GM21723 (cell line): ENCODE results near the gene CD247.

ENCODE experiments used
- ATAC-seq: cut with Tn5 transposase; IDR thresholded peaks from one replicate; pipeline ENCODE4 v1.9.1; 2021; ENCODE audit warnings: mild to moderate bottlenecking, moderate library complexity; ENCODE audit not compliant: unreplicated experiment

CD247 gene

DNA sequence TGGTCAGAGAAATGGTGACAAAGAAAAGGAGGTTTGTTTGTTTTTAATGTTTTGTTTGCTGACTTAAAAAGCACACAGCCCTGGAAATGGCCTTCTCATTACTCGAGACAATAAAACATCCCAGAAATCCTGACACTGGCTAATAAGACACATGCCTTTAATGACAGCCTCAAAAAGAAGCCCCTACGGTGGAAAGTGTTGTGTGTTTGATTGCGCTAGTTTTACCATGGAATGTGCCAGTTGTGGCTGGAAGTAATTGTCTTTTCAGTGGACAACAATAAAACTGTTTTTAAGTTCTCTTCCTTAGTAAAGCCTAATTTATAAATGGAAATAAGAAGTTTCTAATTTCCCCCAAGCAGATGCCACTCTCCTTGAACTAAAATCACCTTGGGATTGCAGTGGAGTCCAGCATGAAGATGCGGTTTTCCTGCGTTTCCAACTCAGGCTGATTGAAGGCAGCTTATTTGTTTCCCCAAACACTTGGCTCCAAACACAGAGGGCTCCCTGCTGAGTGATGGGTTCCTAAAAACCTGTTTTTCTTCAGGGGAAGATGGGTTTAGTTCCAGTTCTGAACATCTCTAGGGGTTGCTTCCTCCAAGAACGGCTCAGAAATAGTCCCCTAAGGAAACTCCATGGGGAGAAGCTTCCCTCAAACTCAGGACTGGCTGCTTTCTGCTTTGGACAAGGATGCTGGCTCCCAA, 54.3 kb downstream of the CD247 start:
- no peak for ATAC-seq

DNA sequence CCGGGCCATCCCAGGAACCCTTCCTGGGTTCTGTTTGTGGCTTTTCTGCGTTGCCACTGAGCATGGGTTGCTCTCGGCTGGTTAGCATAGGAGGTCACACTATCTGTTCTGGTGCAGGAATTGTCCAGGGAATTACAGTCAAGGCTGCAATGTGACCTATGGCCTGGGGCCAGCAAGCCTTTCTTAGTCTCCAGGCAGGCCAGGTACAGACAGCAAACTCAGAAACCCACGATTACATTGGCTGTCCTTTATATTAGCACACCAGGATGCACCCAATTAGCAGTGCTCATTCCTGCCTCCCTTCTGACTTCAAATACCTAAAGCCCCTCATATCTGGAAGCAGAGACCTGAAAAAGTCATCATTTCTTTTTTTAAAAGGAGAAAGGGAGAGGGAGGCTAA, 55.2 kb downstream of the CD247 start:
- no peak for ATAC-seq

DNA sequence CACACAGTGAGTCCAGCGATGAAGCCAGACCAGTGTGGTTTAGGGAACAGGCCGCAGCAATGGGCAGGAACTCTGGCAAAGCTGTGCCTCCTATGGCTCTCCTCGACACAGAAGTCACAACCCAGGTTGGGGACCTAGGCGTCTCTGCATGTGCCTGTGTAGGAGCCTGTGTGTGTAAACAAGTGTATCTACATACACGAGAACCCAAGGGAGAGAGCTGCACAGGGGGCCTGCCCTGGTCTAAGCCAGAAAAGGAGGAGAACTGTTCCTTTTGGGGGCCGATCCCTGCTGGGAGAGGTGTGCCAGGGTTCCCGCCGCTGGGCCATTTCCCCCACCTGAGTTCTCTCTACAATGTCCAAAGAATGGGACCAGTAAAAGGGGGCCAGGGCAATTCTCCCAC, 56.0 kb downstream of the CD247 start:
- ATAC-seq: no peak

DNA sequence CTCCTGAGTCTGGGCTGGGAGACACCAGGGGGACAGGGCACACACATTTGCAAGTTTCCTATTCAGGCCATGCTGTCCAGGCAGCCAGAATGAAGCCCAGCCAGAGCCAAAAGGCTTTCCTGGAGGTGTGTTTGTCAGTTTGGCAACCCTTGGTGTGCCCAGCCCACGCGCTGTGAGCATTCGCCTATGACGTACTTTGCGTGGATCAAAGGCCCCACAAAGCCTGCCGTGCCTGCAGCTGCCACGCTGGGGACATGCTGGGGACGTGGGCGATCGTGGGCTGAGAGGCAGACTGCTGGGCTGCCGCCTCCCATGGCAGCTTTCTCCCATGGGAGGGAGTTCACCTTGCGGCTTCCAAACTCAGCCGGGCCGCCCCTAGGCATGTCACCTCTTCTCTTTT, 57.5 kb downstream of the CD247 start:
- ATAC-seq: no peak

DNA sequence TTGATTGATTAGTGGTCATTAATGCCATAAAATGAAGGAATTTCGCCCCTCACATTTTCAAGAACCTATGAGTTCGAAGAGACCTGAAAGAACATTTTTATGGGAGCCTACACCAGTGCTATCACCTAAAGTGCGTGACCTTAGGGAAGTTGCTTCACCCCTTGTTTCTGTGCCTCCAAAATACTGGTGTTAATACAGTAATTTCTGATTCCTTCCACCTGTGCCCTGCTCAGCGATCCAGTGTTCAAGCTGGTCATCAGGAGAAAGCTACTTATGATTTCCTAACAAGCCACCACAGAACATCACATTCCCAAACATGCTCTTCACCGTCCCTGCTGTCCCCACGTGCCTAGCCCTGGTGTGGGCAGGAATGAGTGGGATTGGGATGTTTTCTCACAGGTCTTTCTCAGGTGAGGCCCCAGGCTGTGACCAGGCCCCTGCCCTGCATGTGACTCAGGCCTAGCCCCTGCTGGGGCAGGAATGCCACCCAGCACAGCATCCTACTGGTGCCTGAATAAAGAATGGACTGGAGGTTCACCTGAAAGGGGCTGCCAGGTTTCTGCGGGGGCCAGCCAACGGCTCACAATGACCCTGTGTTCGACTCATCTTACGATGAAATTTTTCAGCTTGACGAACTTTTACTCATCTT, 60.3 kb downstream of the CD247 start:
- no peak for ATAC-seq

DNA sequence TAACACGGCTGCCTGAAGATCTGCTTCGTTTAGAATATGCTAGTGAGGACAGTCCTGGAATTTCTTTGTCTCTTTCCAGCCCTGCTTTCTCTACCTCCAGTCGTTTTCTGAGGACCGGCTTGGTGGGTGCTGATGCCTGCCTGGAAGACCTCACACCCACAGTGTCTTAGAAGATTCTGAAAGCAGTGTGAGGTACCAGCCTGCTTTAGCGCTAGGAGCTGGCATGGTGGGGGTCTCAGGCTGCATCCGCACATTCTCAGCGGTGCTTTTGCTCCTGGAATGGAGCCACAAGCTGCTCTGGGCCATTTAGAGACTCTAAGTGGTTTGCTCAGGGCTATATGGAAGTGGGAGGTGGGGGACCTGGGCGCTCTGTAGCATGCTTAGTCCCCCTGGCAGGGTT, 61.4 kb downstream of the CD247 start:
- ATAC-seq: no peak

DNA sequence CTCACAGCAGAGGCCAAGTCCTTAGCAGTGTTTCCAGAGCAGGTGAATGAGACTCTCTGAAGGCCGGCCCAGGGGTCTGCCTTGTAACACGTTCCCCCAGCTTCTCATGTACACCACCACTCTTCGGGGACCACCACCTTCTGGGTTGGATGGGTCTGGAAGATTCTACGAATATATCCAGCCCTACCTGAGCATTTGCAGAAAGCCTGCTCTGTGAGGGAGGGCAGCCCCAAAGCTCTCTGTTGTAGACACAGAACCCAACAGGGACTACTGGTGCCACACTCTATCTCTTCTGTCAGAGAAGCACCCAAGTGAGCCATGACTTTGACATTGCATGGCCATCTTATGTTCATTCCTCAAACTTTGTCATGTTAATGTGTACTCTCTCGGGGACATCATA, 61.8 kb downstream of the CD247 start:
- ATAC-seq: peak; percentile 7

DNA sequence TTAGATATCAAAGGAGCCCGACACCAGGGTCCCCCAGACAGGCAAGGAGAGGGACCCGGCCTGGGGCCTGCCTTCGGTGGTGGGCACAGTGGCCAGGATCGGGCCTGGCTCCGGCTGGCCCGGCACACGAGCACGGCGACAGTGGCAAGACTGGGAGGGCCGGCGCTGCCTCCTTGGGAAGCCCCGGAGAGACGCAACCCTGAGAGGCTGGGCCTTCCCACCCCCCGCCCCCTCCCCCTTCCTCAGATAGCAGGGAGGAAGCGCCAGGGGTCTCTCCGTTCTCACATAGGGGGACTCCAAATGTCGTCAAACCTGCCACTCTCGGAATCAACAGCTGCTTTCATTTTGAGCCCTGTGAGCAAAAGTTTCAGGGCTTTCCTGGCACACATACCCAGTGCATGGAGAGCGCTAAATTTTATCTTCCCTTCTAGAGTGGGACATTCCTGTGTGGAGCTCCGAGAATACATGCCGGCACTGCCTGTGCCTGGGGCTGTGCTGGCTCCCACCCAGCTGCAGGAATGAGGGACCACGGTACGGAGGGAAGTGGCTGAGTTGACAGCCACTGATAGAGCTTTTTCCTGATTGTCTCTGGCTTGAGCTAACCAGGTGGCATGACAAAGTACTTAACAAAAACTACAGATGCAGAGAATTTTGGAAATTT, 62.4 kb downstream of the CD247 start:
- peak; percentile 45 for ATAC-seq

DNA sequence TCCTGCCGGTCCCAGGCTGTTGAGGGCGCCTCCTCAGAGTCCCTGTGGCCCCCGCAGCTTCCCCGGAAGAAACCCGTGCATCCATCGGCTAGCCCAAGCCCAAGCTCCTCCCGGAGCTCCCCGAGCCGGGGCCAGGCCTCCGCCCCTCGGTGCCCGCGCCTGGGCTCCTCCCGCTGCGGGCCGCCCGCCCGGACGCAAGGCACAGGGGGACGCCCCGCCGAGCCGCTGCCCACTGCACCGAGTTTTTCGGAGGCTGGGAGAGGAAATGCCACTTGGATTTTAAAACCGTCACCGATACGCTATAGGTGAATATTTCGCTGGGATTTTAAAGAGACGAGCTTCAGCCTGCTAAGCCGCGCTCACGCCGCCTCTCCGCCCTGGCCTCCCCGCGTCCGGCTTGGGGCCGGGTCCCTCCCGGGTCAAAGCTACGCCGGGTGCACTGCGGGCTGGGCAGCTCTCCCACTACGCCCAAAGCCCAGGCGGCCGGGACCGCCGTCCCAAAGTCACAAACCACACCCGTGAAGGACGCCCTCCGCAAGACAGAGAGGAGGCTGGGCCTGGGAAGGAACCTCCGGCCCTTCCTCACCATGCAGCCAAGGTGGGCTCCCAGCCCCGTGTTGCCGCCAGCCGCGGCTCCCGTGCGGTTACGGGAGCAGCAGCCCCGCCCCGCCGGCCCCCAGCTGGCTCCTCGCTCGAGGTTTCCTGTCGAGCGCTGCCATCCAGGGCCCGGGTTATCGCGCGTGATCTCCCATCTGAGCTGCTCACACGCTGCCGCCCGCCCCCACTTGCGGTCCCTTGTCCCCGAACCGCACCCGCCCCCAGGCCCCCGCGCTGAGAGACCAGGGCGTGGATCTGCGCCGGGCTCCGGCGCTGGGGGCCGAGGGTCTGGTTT, 63.2 kb downstream of the CD247 start:
- ATAC-seq: peak; percentile 66

DNA sequence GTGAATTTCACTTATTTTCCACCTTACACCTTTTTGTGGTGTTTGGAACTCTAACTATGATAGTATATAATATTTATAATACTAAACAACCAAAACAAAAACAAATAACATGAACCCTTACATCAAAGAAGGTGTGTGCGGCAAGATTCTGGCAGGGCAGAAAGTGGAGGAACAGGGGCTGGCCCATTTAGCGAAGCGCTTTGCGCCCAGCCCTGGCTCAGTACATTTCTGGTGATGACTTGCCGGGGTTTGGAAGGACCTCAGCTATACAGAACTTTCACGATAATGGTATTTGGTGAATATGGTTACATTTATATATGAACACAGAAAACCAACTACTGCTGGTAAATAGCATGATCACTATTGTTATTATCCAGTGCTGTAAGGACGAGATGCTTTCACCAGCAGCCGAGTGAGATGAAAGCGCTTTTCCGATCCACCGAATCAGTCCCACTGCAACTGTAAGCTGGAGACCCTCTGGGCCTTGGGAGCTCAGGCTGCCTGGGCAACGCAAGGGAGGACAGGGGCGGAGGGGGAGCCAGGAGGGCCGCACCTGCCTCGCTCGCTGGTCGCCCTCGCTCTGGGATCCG, 63.9 kb downstream of the CD247 start:
- no peak for ATAC-seq

DNA sequence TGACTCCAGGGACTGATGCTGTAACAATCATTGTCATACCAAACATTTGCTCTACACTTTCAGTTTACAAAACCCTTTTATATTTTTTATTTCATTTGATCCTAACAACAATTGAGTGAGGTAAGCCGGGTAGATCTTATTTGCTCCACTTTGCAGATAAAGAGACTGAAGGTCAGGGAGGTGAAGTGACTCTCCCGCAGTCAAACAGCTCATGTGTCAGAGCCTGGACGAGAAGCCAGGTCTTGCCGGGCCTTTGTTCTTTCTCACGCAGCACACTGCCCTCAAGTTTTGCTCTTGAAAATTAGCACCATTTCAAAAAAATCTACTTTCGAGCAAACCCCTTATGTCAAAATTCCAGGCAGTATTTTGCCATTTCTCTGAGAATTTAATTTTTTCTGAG, 65.2 kb downstream of the CD247 start:
- ATAC-seq: no peak

DNA sequence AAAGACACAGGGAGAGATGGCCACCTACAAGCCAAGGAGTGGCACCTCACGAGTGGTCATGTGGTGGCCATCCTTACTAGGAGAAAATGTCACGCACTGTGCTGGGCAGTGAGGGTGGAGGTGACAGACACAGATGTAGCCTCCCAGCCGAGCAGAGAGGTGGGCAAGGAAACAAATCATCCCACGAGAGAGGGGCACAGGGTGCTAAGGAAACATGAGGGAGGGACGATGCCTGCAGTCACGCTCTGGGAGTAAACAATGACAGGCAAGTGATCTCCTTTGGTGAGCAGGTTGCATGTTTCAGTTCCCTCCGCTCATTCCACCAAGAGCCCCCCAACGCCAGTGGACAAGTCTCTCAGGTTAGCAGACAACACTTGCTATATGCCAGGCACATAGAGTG, 65.8 kb downstream of the CD247 start:
- no peak for ATAC-seq

DNA sequence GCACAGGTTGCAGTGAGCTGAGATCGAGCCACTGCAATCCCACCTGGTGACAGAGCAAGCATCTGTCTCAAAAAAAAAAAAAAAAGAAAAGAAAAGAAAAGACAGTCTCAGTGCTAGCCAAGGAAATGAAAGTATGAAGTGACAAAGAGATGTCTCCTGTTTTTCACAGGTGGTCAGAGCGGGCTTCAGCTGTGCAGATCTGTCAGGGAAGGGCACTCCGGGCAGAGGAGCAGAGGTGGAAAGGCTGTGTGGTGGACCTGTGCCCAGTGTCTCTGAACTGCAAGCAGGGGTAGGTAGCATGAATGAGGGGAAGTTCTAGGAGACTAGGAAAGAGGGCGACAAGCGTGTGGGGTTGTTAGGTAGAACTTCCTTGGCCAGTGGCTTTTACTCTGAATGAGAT, 67.5 kb downstream of the CD247 start:
- no peak for ATAC-seq

DNA sequence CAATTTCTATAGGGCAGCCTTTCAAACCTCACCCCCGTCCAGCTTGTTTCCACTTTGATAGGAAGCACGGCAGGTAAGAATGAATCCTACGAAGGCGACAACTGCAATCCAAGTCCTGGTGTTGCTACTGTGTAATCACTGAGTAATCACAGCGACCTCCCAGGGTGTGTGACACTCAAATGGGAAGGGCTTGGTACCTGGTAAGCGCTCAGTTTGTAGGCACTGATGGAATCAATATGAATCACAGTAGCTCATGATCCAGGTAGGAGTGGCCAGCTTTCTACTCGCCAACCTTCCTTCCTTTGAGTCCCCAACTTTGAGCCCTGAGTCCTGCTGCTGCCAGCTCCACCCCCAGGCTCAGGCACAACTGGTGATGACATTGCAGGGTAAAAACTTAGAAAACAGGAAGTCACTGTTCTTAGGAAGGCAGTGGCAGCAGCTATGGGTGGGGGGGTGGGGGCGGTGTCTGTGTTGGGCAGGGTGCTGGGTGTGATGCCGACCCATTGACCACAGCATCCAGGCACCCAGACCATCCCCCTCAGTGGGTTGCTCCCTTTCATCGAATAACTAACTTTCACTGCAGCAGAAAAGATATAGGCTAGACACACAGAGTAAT, 70.7 kb downstream of the CD247 start:
- ATAC-seq: peak; percentile 86

DNA sequence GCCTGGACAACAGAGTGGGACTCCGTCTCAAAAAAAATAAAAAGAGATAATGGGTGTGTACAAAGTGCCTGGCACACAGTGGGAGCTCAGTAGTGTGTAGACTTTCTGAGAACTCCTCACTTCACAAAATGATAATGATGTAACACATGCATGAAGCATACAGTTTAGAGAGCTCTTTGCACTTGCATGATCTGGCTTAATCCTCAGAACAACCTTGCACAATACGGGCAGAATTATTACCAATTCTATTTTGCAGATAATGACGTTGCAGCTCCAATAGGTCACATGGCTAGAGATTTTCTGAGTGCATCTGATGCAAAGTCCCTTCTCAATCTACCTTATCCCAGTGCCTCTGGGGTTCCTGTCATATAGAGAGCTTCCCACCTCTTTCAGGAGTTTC, 71.4 kb downstream of the CD247 start:
- no peak for ATAC-seq

DNA sequence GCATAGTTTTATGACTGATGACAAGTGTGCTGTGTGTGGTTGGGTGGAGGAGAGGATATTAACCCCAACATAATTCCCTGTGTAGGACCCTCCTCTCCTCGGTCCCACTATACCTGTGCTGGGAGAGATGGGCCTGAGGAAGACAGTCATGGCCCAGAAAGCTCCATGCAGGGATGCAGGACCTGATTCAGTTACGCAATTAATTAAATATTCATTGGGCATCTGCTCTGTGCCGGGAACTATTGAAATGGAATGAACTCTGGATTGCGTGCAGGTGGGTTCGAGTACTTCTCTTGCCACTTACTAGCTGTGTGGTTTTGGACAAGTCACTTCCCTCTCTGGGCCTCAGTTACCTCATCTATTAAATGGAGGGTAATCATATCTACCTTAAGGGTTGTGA, 74.6 kb downstream of the CD247 start:
- no peak for ATAC-seq

DNA sequence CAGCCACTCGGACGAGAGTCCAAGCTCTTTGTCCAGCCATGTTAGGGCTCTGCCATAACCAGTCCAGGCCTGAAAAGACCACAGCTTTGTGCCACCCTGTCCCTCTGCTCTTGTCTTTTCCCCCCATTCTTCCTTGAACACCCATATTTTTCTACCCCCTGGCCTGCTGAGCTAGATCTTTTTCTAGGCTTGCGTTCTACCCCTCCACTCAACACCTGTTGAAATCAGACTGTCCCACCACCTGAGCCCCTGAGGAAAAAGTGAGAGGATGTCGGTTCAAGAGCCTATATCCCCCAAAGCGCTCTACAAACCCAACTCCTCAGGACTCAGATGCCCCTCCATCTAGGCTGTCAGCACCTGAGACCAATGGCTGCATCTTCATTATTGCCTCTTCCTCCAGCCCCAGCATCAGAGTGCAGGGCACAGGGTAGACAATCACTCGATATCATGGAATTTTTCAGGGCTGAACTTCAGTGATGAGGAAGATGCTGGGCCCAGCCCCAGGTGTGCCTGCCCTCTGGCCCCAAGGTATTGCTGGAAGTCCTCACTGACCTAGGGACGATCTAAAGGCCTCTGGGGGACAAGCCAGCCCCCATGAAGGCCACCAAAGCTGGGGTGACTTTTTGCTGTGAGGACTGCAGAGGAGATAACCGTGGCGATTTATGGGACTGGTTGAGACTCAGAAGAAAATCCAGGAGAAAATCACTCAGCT, 75.3 kb downstream of the CD247 start:
- ATAC-seq: no peak

DNA sequence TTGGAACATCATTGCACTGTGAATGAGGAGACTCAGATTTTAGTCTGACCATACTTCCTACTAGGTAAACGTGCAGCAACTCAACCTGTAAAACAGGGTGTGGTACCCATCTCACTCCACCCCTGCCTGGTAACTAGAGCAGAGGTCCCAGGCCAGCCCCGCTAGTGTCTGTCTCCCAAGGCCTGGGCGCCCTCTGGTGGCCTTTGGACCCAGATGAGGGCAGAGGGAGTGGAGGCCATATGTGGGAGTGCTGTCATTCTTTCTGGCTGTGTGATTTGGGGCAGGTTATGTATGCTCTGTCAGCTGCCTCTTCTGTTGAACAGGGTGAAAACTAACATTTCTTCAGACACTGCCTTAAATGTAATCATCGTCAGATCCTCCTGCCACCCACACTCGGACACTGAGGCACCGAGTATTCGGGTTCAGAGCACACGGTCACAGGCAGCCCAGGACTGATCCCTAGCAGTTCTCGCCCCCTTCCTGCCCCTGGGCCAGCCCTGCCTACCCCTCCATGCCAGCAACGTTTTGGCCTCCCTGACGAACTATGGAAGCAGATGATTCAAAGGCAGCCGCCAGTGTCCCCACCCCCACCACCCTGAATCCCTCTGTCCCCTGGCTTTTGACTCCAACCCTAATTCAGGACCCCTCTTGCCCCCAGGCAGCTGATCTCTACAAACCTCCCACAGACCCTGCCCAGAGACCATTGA, 76.0 kb downstream of the CD247 start:
- peak; percentile 87 for ATAC-seq

DNA sequence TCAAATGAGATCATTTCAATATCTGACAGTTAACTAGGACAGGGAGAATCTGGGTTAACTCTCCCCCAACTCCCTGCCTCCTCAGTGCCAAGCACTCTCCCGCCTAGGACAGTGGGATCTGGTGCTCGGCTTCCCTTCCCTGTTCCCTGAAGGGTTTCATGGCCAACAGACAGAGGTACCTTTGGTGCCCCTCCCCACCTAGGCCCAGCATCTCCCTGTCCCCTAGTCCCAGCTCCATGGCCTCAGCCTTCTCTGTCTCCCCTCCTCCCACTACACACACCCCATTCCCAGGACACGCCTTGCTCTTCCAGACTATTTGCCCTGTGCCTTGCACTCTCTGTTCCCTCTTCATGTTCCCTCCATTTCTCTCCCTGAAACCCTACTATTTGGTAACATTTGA, 77.1 kb downstream of the CD247 start:
- no peak for ATAC-seq
